DMS79 (cell line): ENCODE results near the gene PHYHIPL.

Experiments used
- DNase-seq: peaks from one replicate; lab custom pipeline; 2025; lab: John Stamatoyannopoulos, UW

The PHYHIPL gene

DNA sequence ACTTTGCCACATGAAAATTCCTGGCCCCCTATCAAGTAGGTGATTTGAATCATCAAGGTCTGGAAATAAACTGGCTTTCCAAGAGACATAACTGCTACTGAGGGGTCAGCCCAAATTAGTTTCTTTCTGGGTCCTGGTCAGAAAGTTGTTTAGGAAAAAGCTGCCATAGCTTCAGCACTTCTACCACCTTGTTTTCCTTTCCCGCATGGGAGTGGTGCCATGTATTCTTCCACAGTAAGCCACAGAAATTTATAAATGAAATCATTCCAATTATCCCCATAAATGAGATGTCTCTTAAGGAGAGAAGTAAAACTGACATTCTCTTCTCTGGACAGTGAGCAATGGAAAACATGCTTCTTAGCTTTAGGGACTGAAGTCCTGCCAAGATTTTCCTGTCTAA, 80.8 kb downstream of the PHYHIPL start:
- no peak for DNase-seq

DNA sequence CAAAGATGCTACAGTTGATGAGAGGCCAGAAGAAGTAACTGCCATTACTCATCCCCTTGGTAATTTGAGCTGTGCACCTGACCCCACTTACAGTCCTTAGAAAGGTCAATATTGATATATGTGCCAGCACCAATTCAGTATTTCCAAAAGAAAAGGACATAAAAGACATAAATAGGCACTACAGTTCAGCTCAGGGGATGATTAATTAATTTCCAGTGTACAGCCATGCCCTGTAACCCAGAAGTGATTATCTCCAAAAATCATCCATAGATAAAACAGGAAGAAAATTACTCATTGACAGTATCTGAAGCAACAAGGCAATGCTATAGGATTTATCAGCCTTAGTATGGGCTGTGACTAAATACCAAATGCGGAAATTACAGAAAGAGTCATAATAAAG, 82.4 kb downstream of the PHYHIPL start:
- DNase-seq = no peak

DNA sequence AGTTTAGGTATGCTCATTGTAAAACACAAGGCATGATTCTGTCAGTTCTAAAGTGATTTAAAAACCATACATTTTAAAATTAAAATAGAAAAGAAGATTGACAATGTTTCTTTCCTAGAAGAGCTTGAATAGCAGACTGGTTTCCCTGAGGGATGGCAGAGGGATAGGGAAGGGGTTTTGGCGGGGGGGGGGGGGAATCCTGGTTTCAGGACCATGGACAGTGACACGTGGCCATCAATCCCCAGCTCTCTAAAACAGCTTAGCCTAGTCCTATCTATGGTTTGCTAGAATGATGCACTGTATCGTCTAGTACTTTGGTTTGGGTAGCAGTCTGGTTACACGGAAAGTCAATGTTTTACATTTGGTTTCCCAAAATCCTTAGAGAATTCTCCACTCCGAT, 88.7 kb downstream of the PHYHIPL start:
- DNase-seq = no peak

DNA sequence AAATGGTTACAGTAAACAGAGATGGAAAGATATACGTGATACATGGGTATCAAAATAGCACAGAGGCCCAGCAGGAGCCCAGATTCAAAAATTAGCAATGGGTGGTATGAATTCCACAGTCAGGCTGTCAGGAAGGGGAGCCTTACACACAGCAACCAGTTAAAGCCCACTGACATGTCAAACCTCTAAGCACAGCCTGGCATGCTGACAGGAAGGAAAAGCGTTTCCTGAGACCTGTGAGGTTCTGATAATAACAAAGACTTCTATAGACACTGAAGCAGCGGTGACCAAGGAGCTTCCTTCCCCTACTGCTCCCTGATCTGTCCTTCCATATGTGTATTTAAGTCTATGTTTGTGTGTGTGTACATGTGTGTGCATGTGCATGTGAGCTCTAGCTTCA, 89.9 kb downstream of the PHYHIPL start:
- no peak for DNase-seq

GRCh38 chr10:59268460-59268859, 92.0 kb downstream of the PHYHIPL start:
- no peak for DNase-seq

GRCh38 chr10:59269651-59270050, 93.2 kb downstream of the PHYHIPL start:
- no peak for DNase-seq

GRCh38 chr10:59270492-59270891, 94.0 kb downstream of the PHYHIPL start:
- DNase-seq = no peak

GRCh38 chr10:59271160-59271559, 94.7 kb downstream of the PHYHIPL start:
- peak; percentile 72 for DNase-seq

DNA sequence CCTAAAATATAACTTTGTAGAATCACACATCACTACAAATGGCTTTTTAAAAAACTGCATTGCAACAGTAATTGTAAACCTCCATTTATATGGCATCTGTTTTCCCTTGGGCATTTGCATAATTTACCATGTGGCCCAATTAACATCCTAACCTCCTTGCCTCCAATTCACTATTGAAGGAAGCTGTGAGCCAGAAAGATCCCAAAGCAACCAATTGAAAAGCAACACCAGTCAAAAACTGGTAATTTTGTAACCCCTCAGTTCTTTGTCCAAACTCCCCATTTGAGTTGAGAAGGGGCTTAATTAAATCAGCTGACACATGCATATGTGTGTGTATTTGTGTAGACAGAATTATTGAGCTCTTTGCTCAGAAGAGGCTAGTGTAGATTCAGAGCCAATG, 95.6 kb downstream of the PHYHIPL start:
- DNase-seq = no peak

GRCh38 chr10:59273445-59273844, 97.0 kb downstream of the PHYHIPL start:
- DNase-seq = no peak

- no peak for DNase-seq
Measured at GRCh38 chr10:59276133-59276532, 99.7 kb downstream of the PHYHIPL start.

- DNase-seq = no peak
Measured at GRCh38 chr10:59276919-59277318, 100.5 kb downstream of the PHYHIPL start.

DNA sequence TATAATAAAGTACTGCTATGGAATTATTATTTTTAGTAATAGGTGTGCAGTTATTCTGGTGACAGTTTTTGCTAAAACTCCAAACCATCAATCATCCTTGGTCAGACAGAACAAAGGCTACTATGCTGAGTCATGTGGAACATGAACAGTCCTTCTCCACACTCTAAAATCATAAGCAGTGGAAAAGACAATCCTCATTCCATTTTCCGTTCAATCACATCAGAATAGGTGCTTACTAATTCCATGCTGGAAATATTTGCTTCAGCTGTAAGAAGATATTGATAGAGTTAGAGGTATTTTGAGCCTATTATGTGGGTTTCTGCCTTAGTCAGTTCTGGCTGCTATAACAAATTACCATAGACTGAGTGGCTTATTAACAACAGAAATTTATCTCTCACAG, 103.0 kb downstream of the PHYHIPL start:
- DNase-seq = no peak

DNA sequence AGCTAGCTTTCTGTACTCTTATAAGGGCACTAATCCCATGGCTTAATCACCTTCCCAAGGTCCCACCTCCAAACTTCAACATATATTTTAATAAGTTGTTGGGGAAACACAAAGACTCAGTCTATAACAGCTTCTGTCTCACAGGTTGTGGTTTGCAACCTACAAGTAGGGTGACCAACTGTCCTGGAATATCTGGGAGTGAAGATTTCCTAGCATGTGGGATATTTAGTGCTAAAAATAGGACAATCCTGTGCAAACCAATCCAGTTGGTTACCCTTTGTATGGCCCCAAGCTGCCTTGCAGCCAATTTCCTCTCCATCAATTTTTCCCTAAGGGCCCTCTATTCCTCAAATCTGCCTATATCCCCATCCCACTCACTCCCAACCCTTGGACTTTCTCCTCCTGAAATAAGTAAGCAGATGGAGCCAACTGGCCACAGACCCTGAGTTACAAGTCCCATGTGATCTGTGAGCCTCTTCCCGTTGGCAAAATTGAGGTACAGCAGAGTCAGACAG, 103.6 kb downstream of the PHYHIPL start:
- no peak for DNase-seq

- DNase-seq = no peak
Measured at GRCh38 chr10:59281861-59282260, 105.4 kb downstream of the PHYHIPL start.

DNA sequence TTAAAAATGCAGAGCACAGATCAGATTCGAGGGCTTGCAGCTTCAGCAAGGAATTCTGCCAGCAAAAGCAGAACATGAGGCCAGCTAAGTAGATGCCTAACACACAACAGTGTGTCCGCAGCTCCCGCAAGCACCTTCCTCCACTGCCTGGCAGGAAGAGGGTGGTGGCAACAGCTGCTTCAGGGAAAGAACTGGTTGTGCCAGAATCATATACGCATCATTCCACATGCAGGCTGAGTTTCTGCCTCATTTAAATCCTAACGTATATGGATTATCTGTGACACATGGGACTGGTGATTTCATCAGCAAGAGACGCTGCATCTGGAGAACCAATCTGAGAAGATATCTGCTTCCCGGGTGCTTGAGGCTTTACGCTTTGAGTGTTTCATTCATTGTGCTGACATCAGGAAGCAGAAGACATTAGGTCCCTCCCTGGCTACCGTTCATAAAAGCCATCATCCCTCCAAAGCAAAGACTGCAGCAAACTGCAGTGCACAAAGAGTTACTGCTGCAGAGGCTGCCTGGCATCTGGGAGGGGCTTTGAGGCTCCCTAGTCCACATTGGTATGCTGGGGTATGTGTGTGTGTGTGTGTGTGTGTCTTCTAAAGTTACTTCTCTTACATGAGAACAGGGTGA, 107.1 kb downstream of the PHYHIPL start:
- peak; percentile 74 for DNase-seq

DNA sequence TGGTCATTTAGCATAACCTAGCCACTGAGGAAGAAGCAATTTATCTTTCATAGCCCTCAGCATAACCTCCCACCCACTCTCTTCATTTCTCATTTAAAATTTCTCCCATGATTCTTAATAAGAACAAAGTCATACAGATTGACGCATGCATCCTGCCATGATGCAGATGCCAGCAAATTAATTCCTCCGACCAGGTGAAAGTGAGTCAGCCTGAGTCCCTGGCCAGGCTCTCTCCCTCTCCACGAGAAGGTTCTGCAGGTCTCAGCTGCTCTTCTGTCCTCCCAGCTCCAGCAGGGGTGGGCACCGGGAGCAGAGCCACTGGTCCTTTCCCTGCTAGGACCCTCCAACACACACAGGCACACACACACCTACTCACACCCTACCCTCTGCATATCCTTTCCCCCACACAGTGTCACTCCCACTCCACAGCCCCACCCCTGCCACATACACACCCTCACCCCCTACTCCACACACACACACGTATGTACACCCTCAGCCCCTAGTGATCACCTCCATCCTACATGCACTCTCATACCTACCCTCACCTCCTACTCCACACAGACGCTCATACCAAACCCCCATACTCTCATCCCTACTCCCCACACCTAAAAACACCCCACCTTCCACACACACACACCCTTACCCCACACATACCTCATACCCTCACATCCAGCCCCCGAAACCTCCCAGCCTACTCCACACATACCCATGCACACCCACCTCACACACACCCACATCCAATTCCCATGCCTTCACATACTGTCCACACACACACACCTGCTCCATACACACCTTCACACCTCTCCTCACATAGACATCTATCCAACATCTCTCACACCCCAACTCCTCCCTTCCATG, 107.9 kb downstream of the PHYHIPL start:
- DNase-seq = no peak

GRCh38 chr10:59285073-59285472, 108.6 kb downstream of the PHYHIPL start:
- no peak for DNase-seq

- DNase-seq = no peak
Measured at GRCh38 chr10:59285848-59286247, 109.4 kb downstream of the PHYHIPL start.

GRCh38 chr10:59287587-59288255, 111.3 kb downstream of the PHYHIPL start:
- no peak for DNase-seq

- DNase-seq = no peak
Measured at GRCh38 chr10:59289853-59290252, 113.4 kb downstream of the PHYHIPL start.

GRCh38 chr10:59290448-59290847, 114.0 kb downstream of the PHYHIPL start:
- DNase-seq = no peak
